Measurements from ENCODE around the gene XPO4.
A peak's percentile ranks its signal among the peaks of the same experiment; 100 is the strongest.

XPO4 gene

GRCh38 chr13:20772401-20773131 is 130.0 kb downstream of the XPO4 start:
- Histone ChIP-seq H3K36me3 (no peaks in the 10 kb centered on the region), H3K27ac (no peak overlapping the region), H3K4me3 (ENCODE audit: low read depth in 1 of 2, low read length in 1 of 2) (peak overlapping the region; percentile 78 to 90), H3K27me3 (no peaks in the 10 kb centered on the region), H3K4me1 (ENCODE audit: control insufficient read depth in 1 of 2, insufficient read depth in 1 of 2, low read depth in 1 of 2, low read length in 1 of 2) (peaks cover 11 to 16% of the 10 kb centered on the region in 2 experiments), H3K9me3 (no peaks in the 10 kb centered on the region)
- TF ChIP-seq, protein P1, sequence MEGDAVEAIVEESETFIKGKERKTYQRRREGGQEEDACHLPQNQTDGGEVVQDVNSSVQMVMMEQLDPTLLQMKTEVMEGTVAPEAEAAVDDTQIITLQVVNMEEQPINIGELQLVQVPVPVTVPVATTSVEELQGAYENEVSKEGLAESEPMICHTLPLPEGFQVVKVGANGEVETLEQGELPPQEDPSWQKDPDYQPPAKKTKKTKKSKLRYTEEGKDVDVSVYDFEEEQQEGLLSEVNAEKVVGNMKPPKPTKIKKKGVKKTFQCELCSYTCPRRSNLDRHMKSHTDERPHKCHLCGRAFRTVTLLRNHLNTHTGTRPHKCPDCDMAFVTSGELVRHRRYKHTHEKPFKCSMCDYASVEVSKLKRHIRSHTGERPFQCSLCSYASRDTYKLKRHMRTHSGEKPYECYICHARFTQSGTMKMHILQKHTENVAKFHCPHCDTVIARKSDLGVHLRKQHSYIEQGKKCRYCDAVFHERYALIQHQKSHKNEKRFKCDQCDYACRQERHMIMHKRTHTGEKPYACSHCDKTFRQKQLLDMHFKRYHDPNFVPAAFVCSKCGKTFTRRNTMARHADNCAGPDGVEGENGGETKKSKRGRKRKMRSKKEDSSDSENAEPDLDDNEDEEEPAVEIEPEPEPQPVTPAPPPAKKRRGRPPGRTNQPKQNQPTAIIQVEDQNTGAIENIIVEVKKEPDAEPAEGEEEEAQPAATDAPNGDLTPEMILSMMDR (IDR thresholded peaks at IDR 0.05), result no peak

DNA sequence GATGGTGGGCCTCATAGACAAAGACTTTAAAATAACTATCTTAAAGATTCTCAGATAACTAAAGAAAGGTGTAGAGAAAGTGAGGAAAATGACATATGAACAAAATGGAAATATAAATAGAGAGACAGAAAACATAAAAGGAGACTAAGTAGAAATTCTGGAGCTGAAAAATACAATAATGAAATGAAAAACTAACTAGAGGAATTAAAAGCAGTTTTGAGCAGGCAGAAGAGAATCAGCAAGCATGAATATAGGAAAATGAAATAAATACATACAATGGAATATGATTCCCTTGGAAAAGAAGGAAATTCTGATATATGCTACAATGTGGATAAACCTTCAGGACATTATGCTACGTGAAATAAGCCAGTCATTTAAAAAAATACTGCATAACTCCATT is 132.7 kb downstream of the XPO4 start:
- Histone ChIP-seq H3K36me3 (no peaks in the 10 kb centered on the region), H3K27ac (no peak overlapping the region), H3K4me1 (ENCODE audit: control insufficient read depth in 1 of 2, insufficient read depth in 1 of 2, low read depth in 1 of 2, low read length in 1 of 2) (peaks cover 11 to 16% of the 10 kb centered on the region in 2 experiments), H3K9me3 (no peaks in the 10 kb centered on the region), H3K27me3 (no peaks in the 10 kb centered on the region), H3K4me3 (ENCODE audit: low read depth in 1 of 2, low read length in 1 of 2) (no peak overlapping the region)
- TF ChIP-seq, protein P1 (IDR thresholded peaks at IDR 0.05), result no peak

DNA sequence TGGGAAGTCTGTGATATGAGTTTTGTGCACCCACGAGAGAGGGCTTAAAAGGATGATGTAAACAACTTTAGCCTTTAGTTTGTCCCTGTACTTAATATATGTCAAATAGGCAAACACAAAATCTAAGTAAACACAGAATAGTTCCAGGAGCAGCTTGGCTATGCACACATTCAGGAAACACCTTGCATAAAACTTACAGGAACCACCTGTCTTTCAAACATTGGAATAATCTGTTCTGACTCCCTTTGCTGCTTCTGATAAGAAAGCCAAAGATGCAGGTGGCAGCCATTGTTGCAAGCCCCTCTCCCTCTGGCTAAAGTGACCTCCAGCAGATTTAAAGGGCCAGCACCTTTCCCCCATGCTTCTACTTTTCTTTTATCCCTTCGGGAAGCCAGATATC is 133.5 kb downstream of the XPO4 start:
- no peak overlapping the region for H3K4me3 ChIP-seq (ENCODE audit: low read depth in 1 of 2, low read length in 1 of 2)
- no peak overlapping the region for H3K27ac ChIP-seq
- TF ChIP-seq, protein P1 (IDR thresholded peaks at IDR 0.05), result no peak
- H3K9me3 ChIP-seq, result no peaks in the 10 kb centered on the region
- peaks cover 11 to 13% of the 10 kb centered on the region in 2 experiments for H3K4me1 ChIP-seq (ENCODE audit: control insufficient read depth in 1 of 2, insufficient read depth in 1 of 2, low read depth in 1 of 2, low read length in 1 of 2)
- H3K36me3 ChIP-seq, result no peaks in the 10 kb centered on the region
- no peaks in the 10 kb centered on the region for H3K27me3 ChIP-seq

DNA sequence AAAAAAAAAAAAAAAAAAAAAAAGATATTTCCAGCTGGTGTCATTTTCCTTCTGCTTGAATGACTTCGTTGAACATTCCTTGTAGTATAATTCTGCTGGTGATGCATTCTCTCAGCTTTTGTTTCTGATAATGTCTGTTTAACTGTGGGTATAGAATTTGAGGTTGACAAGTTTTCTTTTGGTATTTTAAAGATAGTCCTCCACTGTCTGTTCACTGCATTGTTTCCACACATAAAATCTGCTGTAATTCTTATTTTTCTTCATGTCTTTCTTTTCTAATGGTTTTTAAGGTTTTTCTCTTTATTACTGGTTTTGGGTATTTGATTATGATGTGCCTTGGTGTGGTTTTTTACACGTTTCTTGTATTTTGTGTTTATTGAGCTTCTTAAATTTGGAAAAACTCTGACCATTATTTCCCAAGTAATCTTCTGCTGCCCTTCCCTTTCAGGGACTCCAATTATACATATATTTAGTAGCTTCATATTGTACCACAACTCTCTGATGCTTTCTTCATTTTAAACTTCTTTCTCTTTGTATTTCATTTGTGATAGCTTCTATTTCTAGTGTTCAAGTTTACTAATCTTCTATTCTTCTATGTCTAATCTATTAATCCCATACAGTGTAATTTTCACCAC is 135.1 kb downstream of the XPO4 start:
- Histone ChIP-seq H3K27me3 (no peaks in the 10 kb centered on the region), H3K36me3 (no peaks in the 10 kb centered on the region), H3K4me3 (ENCODE audit: low read depth in 1 of 2, low read length in 1 of 2) (no peak overlapping the region), H3K4me1 (ENCODE audit: control insufficient read depth in 1 of 2, insufficient read depth in 1 of 2, low read depth in 1 of 2, low read length in 1 of 2) (peaks cover under 1 to 2% of the 10 kb centered on the region in 2 experiments), H3K27ac (no peak overlapping the region), H3K9me3 (no peaks in the 10 kb centered on the region)
- TF ChIP-seq, protein P1 (IDR thresholded peaks at IDR 0.05), result no peak

DNA sequence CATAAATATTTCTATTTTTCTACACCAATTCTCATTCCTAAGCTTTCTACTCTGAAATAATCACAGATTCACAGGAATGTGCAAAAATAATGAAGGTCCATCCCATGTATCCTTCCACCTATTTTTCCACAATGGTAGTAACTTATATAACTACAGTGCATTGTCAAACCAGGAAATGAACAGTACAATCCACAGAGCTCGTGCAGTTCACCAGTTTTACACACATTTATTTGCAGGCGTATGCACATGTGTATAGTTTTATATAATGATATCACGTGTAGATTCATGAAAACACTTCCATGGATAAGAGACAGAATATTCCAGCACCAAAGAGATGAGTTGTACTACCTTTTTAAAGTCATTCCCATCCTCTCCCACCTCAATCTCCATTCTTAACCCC is 141.7 kb downstream of the XPO4 start:
- TF ChIP-seq, protein P1 (IDR thresholded peaks at IDR 0.05), result no peak
- H3K27ac ChIP-seq, result no peak overlapping the region
- H3K27me3 ChIP-seq, result no peaks in the 10 kb centered on the region
- no peaks in the 10 kb centered on the region for H3K4me1 ChIP-seq (ENCODE audit: control insufficient read depth in 1 of 2, insufficient read depth in 1 of 2, low read depth in 1 of 2, low read length in 1 of 2)
- H3K36me3 ChIP-seq, result no peaks in the 10 kb centered on the region
- no peaks in the 10 kb centered on the region for H3K9me3 ChIP-seq
- H3K4me3 ChIP-seq (ENCODE audit: low read depth in 1 of 2, low read length in 1 of 2), result no peak overlapping the region

All from neutrophil (primary cell).